WTC11 (cell line): ENCODE measurements around the gene LEFTY1. TPM values are rescaled to one million over a fixed set of nuclear protein-coding genes. Genes with fewer than 3 reads are reported as not detected.

Source experiments
- ATAC-seq: fragments of 200-7000 bp; cut with Tn5 transposase; 2 replicates; pipeline ENCODE4 v1.10.0; 2021; ENCODE audit warnings: mild to moderate bottlenecking, moderate library complexity
- CTCF ChIA-PET: fragments of 300-600 bp; sonication (Branson Sonifier 250); formaldehyde crosslinking; loops from one replicate; lab custom pipeline; 2021; ENCODE audit warnings: antibody characterized with exemption; lab: Charles Lee
- POLR2A ChIA-PET: fragments of 350-600 bp; sonication (Branson Sonifier 250); formaldehyde crosslinking; loops from one replicate; lab custom pipeline; 2021; ENCODE audit warnings: antibody characterized with exemption; lab: Charles Lee
- DNase-seq: peaks from one replicate; pipeline ENCODE4 v3.0.0; 2021; ENCODE audit warnings: low spot score
- H3K27ac Mint-ChIP-seq: 2 replicates; pipeline ENCODE4 v1.8.0; 2021; ENCODE audit warnings: mixed read lengths
- H3K27me3 Mint-ChIP-seq: 2 replicates; pipeline ENCODE4 v1.8.0; 2021; ENCODE audit warnings: low read depth, mild to moderate bottlenecking, moderate library complexity, mixed read lengths
- H3K36me3 Mint-ChIP-seq: 2 replicates; pipeline ENCODE4 v1.8.0; 2021; ENCODE audit warnings: mixed read lengths
- H3K4me1 Mint-ChIP-seq: 2 replicates; pipeline ENCODE4 v1.8.0; 2022; ENCODE audit warnings: mixed read lengths
- H3K4me3 Mint-ChIP-seq: 2 replicates; pipeline ENCODE4 v1.8.0; 2021; ENCODE audit warnings: mild to moderate bottlenecking, moderate library complexity, mixed read lengths
- H3K9me3 Mint-ChIP-seq: 2 replicates; pipeline ENCODE4 v1.8.0; 2021; ENCODE audit warnings: mixed read lengths
- AR ChIP-seq: fragments of 250-450 bp; sonication (Bioruptor Pico); IDR thresholded peaks from 2 replicates; pipeline ENCODE4 v1.9.0; 2021; ENCODE audit warnings: mild to moderate bottlenecking
- ESRRA ChIP-seq: sonication (generic); formaldehyde crosslinking; IDR thresholded peaks from 2 replicates; pipeline ENCODE4 v1.8.1; 2022; ENCODE audit warnings: mild to moderate bottlenecking, missing genetic modification reagents, borderline replicate concordance
- FOXJ3 ChIP-seq: sonication (generic); formaldehyde crosslinking; IDR thresholded peaks from 2 replicates; pipeline ENCODE4 v1.9.0; 2021; ENCODE audit warnings: missing genetic modification reagents, mild to moderate bottlenecking, borderline replicate concordance
- FOXP1 ChIP-seq: sonication (generic); formaldehyde crosslinking; IDR thresholded peaks from 2 replicates; pipeline ENCODE4 v1.8.0; 2022; ENCODE audit warnings: missing genetic modification reagents, mild to moderate bottlenecking, moderate library complexity, borderline replicate concordance
- GABPB1 ChIP-seq: sonication (generic); formaldehyde crosslinking; IDR thresholded peaks from 2 replicates; pipeline ENCODE4 v1.8.1; 2023; ENCODE audit warnings: mild to moderate bottlenecking, missing genetic modification reagents
- GRHL2 ChIP-seq: fragments of 250-450 bp; sonication (Bioruptor Pico); IDR thresholded peaks from 2 replicates; pipeline ENCODE4 v1.8.0; 2022; ENCODE audit warnings: mild to moderate bottlenecking, moderate library complexity; ENCODE audit not compliant: insufficient replicate concordance, severe bottlenecking
- GTF2I ChIP-seq: fragments of 250-450 bp; sonication (Bioruptor Pico); conservative IDR thresholded peaks from 2 replicates; pipeline ENCODE4 v1.4.0; 2021; ENCODE audit warnings: mild to moderate bottlenecking
- JAZF1 ChIP-seq: fragments of 250-450 bp; sonication (Bioruptor Pico); IDR thresholded peaks from 2 replicates; pipeline ENCODE4 v1.9.0; 2021; ENCODE audit warnings: moderate library complexity, mild to moderate bottlenecking, inconsistent platforms
- KAT7 ChIP-seq: sonication (generic); formaldehyde crosslinking; IDR thresholded peaks from 2 replicates; pipeline ENCODE4 v1.8.1; 2023; ENCODE audit warnings: missing genetic modification reagents, mild to moderate bottlenecking, borderline replicate concordance
- MAX ChIP-seq: sonication (generic); formaldehyde crosslinking; IDR thresholded peaks from 2 replicates; pipeline ENCODE4 v1.8.0; 2022; ENCODE audit warnings: mild to moderate bottlenecking, missing genetic modification reagents
- MXD4 ChIP-seq: fragments of 250-450 bp; sonication (Bioruptor Pico); IDR thresholded peaks from 2 replicates; pipeline ENCODE4 v1.8.0; 2021; ENCODE audit warnings: mild to moderate bottlenecking, moderate library complexity, borderline replicate concordance
- NR1H2 ChIP-seq: sonication (generic); formaldehyde crosslinking; IDR thresholded peaks from 2 replicates; pipeline ENCODE4 v1.9.0; 2021; ENCODE audit warnings: mild to moderate bottlenecking, moderate library complexity, missing genetic modification reagents
- NR2C2 ChIP-seq: sonication (generic); formaldehyde crosslinking; IDR thresholded peaks from 2 replicates; pipeline ENCODE4 v1.8.0; 2022; ENCODE audit warnings: mild to moderate bottlenecking, missing genetic modification reagents
- SMAD4 ChIP-seq: sonication (generic); formaldehyde crosslinking; IDR thresholded peaks from 2 replicates; pipeline ENCODE4 v1.8.0; 2022; ENCODE audit warnings: mild to moderate bottlenecking, missing genetic modification reagents
- SP1 ChIP-seq: sonication (generic); formaldehyde crosslinking; conservative IDR thresholded peaks from 2 replicates; pipeline ENCODE4 v1.8.1; 2022; ENCODE audit warnings: missing genetic modification reagents
- TCF7 ChIP-seq: sonication (generic); formaldehyde crosslinking; IDR thresholded peaks from 2 replicates; pipeline ENCODE4 v1.8.0; 2022; ENCODE audit warnings: mild to moderate bottlenecking, low read depth, missing genetic modification reagents, moderate library complexity
- TEAD1 ChIP-seq: sonication (generic); formaldehyde crosslinking; IDR thresholded peaks from 2 replicates; pipeline ENCODE4 v1.8.0; 2022; ENCODE audit warnings: mild to moderate bottlenecking, missing genetic modification reagents
- TEAD4 ChIP-seq: sonication (generic); formaldehyde crosslinking; IDR thresholded peaks from 2 replicates; pipeline ENCODE4 v1.8.0; 2022; ENCODE audit warnings: mild to moderate bottlenecking, missing genetic modification reagents
- TP53 ChIP-seq: sonication (generic); formaldehyde crosslinking; IDR thresholded peaks from 2 replicates; pipeline ENCODE4 v1.8.1; 2023; ENCODE audit warnings: mild to moderate bottlenecking, missing genetic modification reagents
- ZNF281 ChIP-seq: sonication (generic); formaldehyde crosslinking; IDR thresholded peaks from 2 replicates; pipeline ENCODE4 v1.8.0; 2023; ENCODE audit warnings: mild to moderate bottlenecking, missing genetic modification reagents
- total RNA-seq: library from RNA; stranded (reverse); gene quantifications from 3 replicates; pipeline ENCODE4 v1.2.3, GENCODE V29; 2021
- TF ChIP-seq, protein P1 (sequence below): sonication (generic); formaldehyde crosslinking; IDR thresholded peaks from 2 replicates; pipeline ENCODE4 v1.8.1; 2023; ENCODE audit warnings: mild to moderate bottlenecking, missing genetic modification reagents, moderate library complexity
- TF ChIP-seq, protein P2 (sequence below): sonication (generic); formaldehyde crosslinking; IDR thresholded peaks from 2 replicates; pipeline ENCODE4 v1.8.0; 2022; ENCODE audit warnings: missing genetic modification reagents
- TF ChIP-seq, protein P3 (sequence below): fragments of 250-450 bp; sonication (Bioruptor Pico); IDR thresholded peaks from 2 replicates; pipeline ENCODE4 v1.9.0; 2021; ENCODE audit warnings: mild to moderate bottlenecking
- TF ChIP-seq, protein P4 (sequence below): sonication (generic); formaldehyde crosslinking; IDR thresholded peaks from 2 replicates; pipeline ENCODE4 v1.8.1; 2023; ENCODE audit warnings: mild to moderate bottlenecking, moderate library complexity, missing genetic modification reagents

The LEFTY1 gene
- total RNA-seq, 1 experiment from 2014 or later = 52.9 TPM

- Mint-ChIP-seq H3K36me3 (peaks cover 13% of the 10 kb centered on the region), H3K27ac (peak within 1 kb of the TSS; percentile 85), H3K9me3 (no peaks in the 10 kb centered on the region), H3K4me1 (peaks cover 54% of the 10 kb centered on the region), H3K4me3 (peak within 1 kb of the TSS; percentile 77), H3K27me3 (no peaks in the 10 kb centered on the region; the same call in 1 of the 2 replicates)
- DNase-seq (peak; percentile 94), ATAC-seq (peak; percentile 30)
- POLR2A ChIA-PET = interaction anchor here (0.6 to 2.4 kb wide), 13 partner anchors 13 to 180 kb away, joined by 3 to 10 read pairs (median 5); partner anchors contain the start of genes H3-3A, LEFTY2, PYCR2 and SRP9
- CTCF ChIA-PET = interaction anchor here (0.7 to 7.6 kb wide), 21 partner anchors 9 to 407 kb away, joined by 3 to 94 read pairs (median 4); partner anchors contain the start of genes PYCR2 and SRP9
- TF ChIP-seq, protein P1, sequence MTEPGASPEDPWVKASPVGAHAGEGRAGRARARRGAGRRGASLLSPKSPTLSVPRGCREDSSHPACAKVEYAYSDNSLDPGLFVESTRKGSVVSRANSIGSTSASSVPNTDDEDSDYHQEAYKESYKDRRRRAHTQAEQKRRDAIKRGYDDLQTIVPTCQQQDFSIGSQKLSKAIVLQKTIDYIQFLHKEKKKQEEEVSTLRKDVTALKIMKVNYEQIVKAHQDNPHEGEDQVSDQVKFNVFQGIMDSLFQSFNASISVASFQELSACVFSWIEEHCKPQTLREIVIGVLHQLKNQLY (CRISPR knock-in tag) = no peak
- no peak for TF ChIP-seq ZNF281 (CRISPR knock-in tag)
- peak; percentile 47; the same call in 1 of the 2 replicates for TF ChIP-seq GABPB1 (CRISPR knock-in tag)
- no peak for TF ChIP-seq AR
- TF ChIP-seq FOXP1 (CRISPR knock-in tag) = peak; percentile 39
- TF ChIP-seq TEAD4 (CRISPR knock-in tag) = 0 out of 2 replicates have a peak, but pooled peaks have one; percentile 18
- 0 out of 2 replicates have a peak, but pooled peaks have one; percentile 71 for TF ChIP-seq TP53 (CRISPR knock-in tag)
- TF ChIP-seq GTF2I = no peak
- TF ChIP-seq TCF7 (CRISPR knock-in tag) = no peak
- TF ChIP-seq, protein P2, sequence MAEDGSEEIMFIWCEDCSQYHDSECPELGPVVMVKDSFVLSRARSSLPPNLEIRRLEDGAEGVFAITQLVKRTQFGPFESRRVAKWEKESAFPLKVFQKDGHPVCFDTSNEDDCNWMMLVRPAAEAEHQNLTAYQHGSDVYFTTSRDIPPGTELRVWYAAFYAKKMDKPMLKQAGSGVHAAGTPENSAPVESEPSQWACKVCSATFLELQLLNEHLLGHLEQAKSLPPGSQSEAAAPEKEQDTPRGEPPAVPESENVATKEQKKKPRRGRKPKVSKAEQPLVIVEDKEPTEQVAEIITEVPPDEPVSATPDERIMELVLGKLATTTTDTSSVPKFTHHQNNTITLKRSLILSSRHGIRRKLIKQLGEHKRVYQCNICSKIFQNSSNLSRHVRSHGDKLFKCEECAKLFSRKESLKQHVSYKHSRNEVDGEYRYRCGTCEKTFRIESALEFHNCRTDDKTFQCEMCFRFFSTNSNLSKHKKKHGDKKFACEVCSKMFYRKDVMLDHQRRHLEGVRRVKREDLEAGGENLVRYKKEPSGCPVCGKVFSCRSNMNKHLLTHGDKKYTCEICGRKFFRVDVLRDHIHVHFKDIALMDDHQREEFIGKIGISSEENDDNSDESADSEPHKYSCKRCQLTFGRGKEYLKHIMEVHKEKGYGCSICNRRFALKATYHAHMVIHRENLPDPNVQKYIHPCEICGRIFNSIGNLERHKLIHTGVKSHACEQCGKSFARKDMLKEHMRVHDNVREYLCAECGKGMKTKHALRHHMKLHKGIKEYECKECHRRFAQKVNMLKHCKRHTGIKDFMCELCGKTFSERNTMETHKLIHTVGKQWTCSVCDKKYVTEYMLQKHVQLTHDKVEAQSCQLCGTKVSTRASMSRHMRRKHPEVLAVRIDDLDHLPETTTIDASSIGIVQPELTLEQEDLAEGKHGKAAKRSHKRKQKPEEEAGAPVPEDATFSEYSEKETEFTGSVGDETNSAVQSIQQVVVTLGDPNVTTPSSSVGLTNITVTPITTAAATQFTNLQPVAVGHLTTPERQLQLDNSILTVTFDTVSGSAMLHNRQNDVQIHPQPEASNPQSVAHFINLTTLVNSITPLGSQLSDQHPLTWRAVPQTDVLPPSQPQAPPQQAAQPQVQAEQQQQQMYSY = 0 out of 2 replicates have a peak, but pooled peaks have one; percentile 52
- no peak for TF ChIP-seq GRHL2 (CRISPR knock-in tag)
- TF ChIP-seq MXD4 (CRISPR knock-in tag) = no peak
- no peak for TF ChIP-seq TEAD1
- TF ChIP-seq JAZF1 (CRISPR knock-in tag) = no peak
- no peak for TF ChIP-seq NR1H2
- TF ChIP-seq, protein P3, sequence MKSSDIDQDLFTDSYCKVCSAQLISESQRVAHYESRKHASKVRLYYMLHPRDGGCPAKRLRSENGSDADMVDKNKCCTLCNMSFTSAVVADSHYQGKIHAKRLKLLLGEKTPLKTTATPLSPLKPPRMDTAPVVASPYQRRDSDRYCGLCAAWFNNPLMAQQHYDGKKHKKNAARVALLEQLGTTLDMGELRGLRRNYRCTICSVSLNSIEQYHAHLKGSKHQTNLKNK (CRISPR knock-in tag) = no peak
- 0 out of 2 replicates have a peak, but pooled peaks have one; percentile 86 for TF ChIP-seq KAT7 (CRISPR knock-in tag)
- peak; percentile 45; the same call in 1 of the 2 replicates for TF ChIP-seq ESRRA (CRISPR knock-in tag)
- TF ChIP-seq, protein P4, sequence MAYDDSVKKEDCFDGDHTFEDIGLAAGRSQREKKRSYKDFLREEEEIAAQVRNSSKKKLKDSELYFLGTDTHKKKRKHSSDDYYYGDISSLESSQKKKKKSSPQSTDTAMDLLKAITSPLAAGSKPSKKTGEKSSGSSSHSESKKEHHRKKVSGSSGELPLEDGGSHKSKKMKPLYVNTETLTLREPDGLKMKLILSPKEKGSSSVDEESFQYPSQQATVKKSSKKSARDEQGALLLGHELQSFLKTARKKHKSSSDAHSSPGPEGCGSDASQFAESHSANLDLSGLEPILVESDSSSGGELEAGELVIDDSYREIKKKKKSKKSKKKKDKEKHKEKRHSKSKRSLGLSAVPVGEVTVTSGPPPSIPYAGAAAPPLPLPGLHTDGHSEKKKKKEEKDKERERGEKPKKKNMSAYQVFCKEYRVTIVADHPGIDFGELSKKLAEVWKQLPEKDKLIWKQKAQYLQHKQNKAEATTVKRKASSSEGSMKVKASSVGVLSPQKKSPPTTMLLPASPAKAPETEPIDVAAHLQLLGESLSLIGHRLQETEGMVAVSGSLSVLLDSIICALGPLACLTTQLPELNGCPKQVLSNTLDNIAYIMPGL (CRISPR knock-in tag) = peak; percentile 80; the same call in 1 of the 2 replicates
- peak; percentile 38; the same call in 1 of the 2 replicates for TF ChIP-seq MAX
- TF ChIP-seq SP1 = peak; percentile 67
- no peak for TF ChIP-seq FOXJ3 (CRISPR knock-in tag)
- TF ChIP-seq SMAD4 (CRISPR knock-in tag) = no peak
- TF ChIP-seq NR2C2 (CRISPR knock-in tag) = 0 out of 2 replicates have a peak, but pooled peaks have one; percentile 10
Measured at GRCh38 chr1:225881959-225882693, 6.8 kb downstream of the LEFTY1 start, which contains the start of gene TMEM63A. Gene TMEM63A, minus strand, starts transcription at chr1:225882380. Its CDS starts 4,800 bp downstream, at chr1:225877580.
